Endothelial cell of umbilical vein (primary cell): ENCODE measurements around the gene VMP1. TPM values are rescaled to one million over a fixed set of nuclear protein-coding genes. Genes with fewer than 3 reads are reported as not detected.

Experiments used
- BruUV-seq: library from RNA; stranded (reverse); fragments of 400-500 nt; replicated peaks from 2 replicates; lab custom pipeline; 2021; lab: Mats Ljungman, UMichigan
- CTCF ChIA-PET: fragments of 300-600, 350-600 bp; sonication (Branson Sonifier 250); formaldehyde crosslinking; loops from one replicate; lab custom pipeline; 2021; ENCODE audit warnings: antibody characterized with exemption, inconsistent platforms; lab: Charles Lee
- POLR2A ChIA-PET: fragments of 300-600, 350-600 bp; sonication (Branson Sonifier 250); formaldehyde crosslinking; loops from one replicate; lab custom pipeline; 2021; ENCODE audit warnings: antibody characterized with exemption, inconsistent platforms; lab: Charles Lee
- DNase-seq: peaks from one replicate; pipeline ENCODE4 v3.0.0-alpha.2; 2011; ENCODE audit warnings: low read depth, low spot score
- FAIRE-seq: peaks from 2 replicates; lab custom pipeline; 2011; peaks lifted over from hg19 to GRCh38; lab: Jason Lieb, UNC
- H2AFZ ChIP-seq: 2 replicates; pipeline ENCODE4 v1.6.0; 2012; ENCODE audit warnings: low read depth, low read length, control low read depth, inconsistent platforms
- H3K27ac ChIP-seq: 2 replicates; pipeline ENCODE4 v1.5.1; 2011; ENCODE audit warnings: low read depth, mild to moderate bottlenecking, control low read depth, low read length, moderate library complexity; ENCODE audit not compliant: insufficient read depth
- H3K27me3 ChIP-seq, 2 experiments: 2 replicates each; pipeline versions ENCODE4 v1.6.0 to v1.6.1; 2011; ENCODE audit warnings: low read length in 2 of 2, mixed read lengths in 1 of 2; ENCODE audit not compliant: control insufficient read depth in 2 of 2, insufficient read depth in 2 of 2
- H3K36me3 ChIP-seq, 2 experiments: 2 replicates in 1 of 2; 3 replicates in 1 of 2; pipeline ENCODE4 v1.5.1; 2011; ENCODE audit warnings: low read length in 2 of 2, mild to moderate bottlenecking in 1 of 2, moderate library complexity in 1 of 2; ENCODE audit not compliant: control insufficient read depth in 2 of 2, insufficient read depth in 2 of 2; ENCODE audit errors: extremely low read depth in 1 of 2
- H3K4me1 ChIP-seq: 3 replicates; pipeline ENCODE4 v1.5.1; 2011; ENCODE audit warnings: mild to moderate bottlenecking, low read length; ENCODE audit not compliant: control insufficient read depth, insufficient read depth; ENCODE audit errors: extremely low read depth
- H3K4me2 ChIP-seq: 2 replicates; pipeline ENCODE4 v1.6.1; 2011; ENCODE audit warnings: low read length, control low read depth, mixed read lengths; ENCODE audit not compliant: insufficient read depth
- H3K4me3 ChIP-seq, 3 experiments: fragments of 200-600 bp in 1 of 3; sonication (generic), shearing (Covaris generic) in 1 of 3; replicated peaks in 1 of 3; 2 replicates each; pipeline ENCODE4 v1.5.1; 2011 to 2016; ENCODE audit warnings: control low read depth in 3 of 3, low read length in 3 of 3, mild to moderate bottlenecking in 2 of 3, inconsistent platforms in 1 of 3, low read depth in 1 of 3, moderate library complexity in 1 of 3; ENCODE audit not compliant: insufficient read depth in 1 of 3
- H3K79me2 ChIP-seq: 2 replicates; pipeline ENCODE4 v1.6.0; 2012; ENCODE audit warnings: low read length, inconsistent platforms; ENCODE audit not compliant: control insufficient read depth, insufficient read depth
- H3K9ac ChIP-seq: replicated peaks from 2 replicates; pipeline ENCODE3; 2011; ENCODE audit warnings: low read length, control low read depth; ENCODE audit not compliant: insufficient read depth; ENCODE audit errors: extremely low read depth
- H3K9me1 ChIP-seq: replicated peaks from 3 replicates; pipeline ENCODE4 v1.6.0; 2011; ENCODE audit warnings: mild to moderate bottlenecking, low read length; ENCODE audit not compliant: control insufficient read depth, insufficient read depth; ENCODE audit errors: extremely low read depth
- H3K9me3 ChIP-seq: replicated peaks from 2 replicates; pipeline ENCODE4 v1.5.1; 2012; ENCODE audit warnings: low read length, inconsistent platforms; ENCODE audit not compliant: control insufficient read depth, insufficient read depth
- H4K20me1 ChIP-seq: replicated peaks from 2 replicates; pipeline ENCODE3; 2011; ENCODE audit warnings: mild to moderate bottlenecking, low read length; ENCODE audit not compliant: control insufficient read depth, insufficient read depth; ENCODE audit errors: extremely low read depth
- CTCF ChIP-seq, 2 donors: IDR thresholded peaks; 1 replicate in 1 of 2; 2 replicates in 1 of 2; pipeline ENCODE4 v1.5.1; 2011; ENCODE audit warnings: low read length in 2 of 2, mild to moderate bottlenecking in 2 of 2, moderate library complexity in 2 of 2, control low read depth in 1 of 2, inconsistent platforms in 1 of 2, low read depth in 1 of 2; ENCODE audit not compliant: insufficient read depth in 1 of 2; ENCODE audit errors: extremely low read depth in 1 of 2
- EZH2 ChIP-seq: IDR thresholded peaks from 2 replicates; pipeline ENCODE4 v1.6.1; 2012; ENCODE audit warnings: borderline replicate concordance, low read depth, mild to moderate bottlenecking, moderate library complexity, low read length, inconsistent platforms; ENCODE audit not compliant: severe bottlenecking
- FOS ChIP-seq: IDR thresholded peaks from 2 replicates; pipeline ENCODE4 v1.6.1; 2011; ENCODE audit warnings: mild to moderate bottlenecking, low read length, moderate library complexity, borderline replicate concordance; ENCODE audit not compliant: insufficient read depth
- GATA2 ChIP-seq: IDR thresholded peaks from 2 replicates; pipeline ENCODE4 v1.7.0; 2011; ENCODE audit warnings: low read depth, mild to moderate bottlenecking, moderate library complexity, mixed read lengths, low read length; ENCODE audit not compliant: insufficient read length, insufficient read depth
- JUN ChIP-seq: IDR thresholded peaks from 2 replicates; pipeline ENCODE4 v1.6.1; 2011; ENCODE audit warnings: borderline replicate concordance, low read depth; ENCODE audit not compliant: insufficient read length, insufficient read depth
- MAX ChIP-seq: IDR thresholded peaks from 2 replicates; pipeline ENCODE4 v1.6.1; 2011; ENCODE audit not compliant: insufficient read depth, insufficient read length
- MYC ChIP-seq: IDR thresholded peaks from one replicate; pipeline ENCODE4 v1.6.1; 2011; ENCODE audit warnings: mild to moderate bottlenecking, low read depth, low read length
- POLR2A ChIP-seq: IDR thresholded peaks from 2 replicates; pipeline ENCODE4 v1.6.1; 2012; ENCODE audit warnings: low read depth, mild to moderate bottlenecking, control low read depth, low read length
- POLR2AphosphoS5 ChIP-seq: IDR thresholded peaks from 2 replicates; pipeline ENCODE4 v1.6.1; 2012; ENCODE audit warnings: low read depth, mild to moderate bottlenecking, control low read depth, low read length, moderate library complexity; ENCODE audit not compliant: insufficient read depth
- dilution Hi-C: fragments of 300-500 bp; cut with MboI; formaldehyde crosslinking; loops from one replicate; pipeline ENCODE4 v1.15.0; 2019; ENCODE audit warnings: low sequenced_read_pairs; ENCODE audit not compliant: extremely low pct_ligation_motif_present
- intact Hi-C: fragments of 100-400 bp; cut with micrococcal nuclease; formaldehyde crosslinking; loops from one replicate; pipeline ENCODE4 v1.10.0; 2022
- polyA plus RNA-seq, 4 experiments: library from polyadenylated mRNA; depleted of rRNA in 3 of 4; stranded (reverse) in 3 of 4; unstranded in 1 of 4; fragments of >200 nt; gene quantifications; 2 replicates each; pipeline versions ENCODE4 v1.2.1 to v1.2.3, GENCODE V29; 2011 to 2012; ENCODE audit warnings: missing spikeins in 1 of 4
- total RNA-seq: library from RNA; stranded (reverse); gene quantifications from 2 replicates; pipeline ENCODE4 v1.2.3, GENCODE V29; 2021

VMP1 gene
- total and polyA plus RNA-seq, 2 donors (not counting 3 experiments of a cell fraction or from before 2014, with no cell fraction given) = 138 to 270 TPM

- no peak for DNase-seq
- BruUV-seq = no TSS peak
- no peaks in the 10 kb centered on the region for H3K79me2 ChIP-seq
- no peak overlapping the region for H3K9ac ChIP-seq
- no peak for TF ChIP-seq FOS
- peak; percentile 34 for TF ChIP-seq GATA2
- H2AFZ ChIP-seq = no peak overlapping the region
- no peaks in the 10 kb centered on the region for H3K9me3 ChIP-seq
- H3K4me2 ChIP-seq = no peak overlapping the region
- H3K9me1 ChIP-seq = no peaks in the 10 kb centered on the region
- ChIA-PET POLR2A (no interaction called here), CTCF (interaction anchor here (0.6 to 1.3 kb wide), 5 partner anchors 9 to 117 kb away, joined by 3 to 4 read pairs (median 3); no protein-coding TSS in a partner anchor)
- no peak for FAIRE-seq
- H4K20me1 ChIP-seq = no peaks in the 10 kb centered on the region
- no peaks in the 10 kb centered on the region for H3K27me3 ChIP-seq
- H3K27ac ChIP-seq = no peak overlapping the region
- intact Hi-C loops (no loop called here), dilution Hi-C loops (loop anchor here (10.0 kb wide), 1 partner anchor 126 kb away; no protein-coding TSS in a partner anchor)
- H3K4me3 ChIP-seq = no peak overlapping the region
- peaks cover 0 to 2% of the 10 kb centered on the region in 2 experiments for H3K36me3 ChIP-seq
- H3K4me1 ChIP-seq = no peaks in the 10 kb centered on the region
These were observed 163.0 kb downstream of the VMP1 start for GRCh38 chr17:59870482-59870881.

- Histone ChIP-seq H3K36me3 (peaks cover 0 to 2% of the 10 kb centered on the region in 2 experiments), H3K79me2 (no peaks in the 10 kb centered on the region), H3K4me2 (no peak overlapping the region), H3K9me3 (no peaks in the 10 kb centered on the region), H3K4me3 (no peak overlapping the region), H2AFZ (no peak overlapping the region), H3K27ac (no peak overlapping the region), H4K20me1 (no peaks in the 10 kb centered on the region), H3K9ac (no peak overlapping the region), H3K9me1 (no peaks in the 10 kb centered on the region), H3K4me1 (no peaks in the 10 kb centered on the region), H3K27me3 (no peaks in the 10 kb centered on the region)
- CTCF ChIA-PET = interaction anchor here (1.1 to 1.5 kb wide), 3 partner anchors 13 to 126 kb away, joined by 3 to 6 read pairs (median 3); partner anchors contain the start of genes RPS6KB1 and TUBD1
- no peak for TF ChIP-seq MYC
- no peak for TF ChIP-seq GATA2
- TF ChIP-seq POLR2A = no peak
- TF ChIP-seq JUN = no peak
- TF ChIP-seq MAX = no peak
- no peak for TF ChIP-seq EZH2
- TF ChIP-seq POLR2AphosphoS5 = no peak
- no peak for TF ChIP-seq CTCF (IDR thresholded peaks at IDR 0.05; ENCODE audit: extremely low read depth in 1 of 2, insufficient read depth in 1 of 2, low read depth in 1 of 2, low read length in 2 of 2)
- TF ChIP-seq FOS = no peak
- POLR2A ChIA-PET = no interaction called here
- no peak for FAIRE-seq
- no TSS peak for BruUV-seq
- intact Hi-C loops = no loop called here
- DNase-seq = no peak
- dilution Hi-C loops = loop anchor here (10.0 kb wide), 1 partner anchor 128 kb away; no protein-coding TSS in a partner anchor
These were observed 164.9 kb downstream of the VMP1 start for GRCh38 chr17:59872351-59872750.
